Cerebellar cortex (tissue), 1 donor: ENCODE measurements around the gene SLC2A13.
"Not testable (repeated sequence)": the region's sequence is repeated elsewhere in the genome, so short reads cannot be mapped to it uniquely, and the experiment has no call there.

Experiments used
- DNase-seq: peaks from one replicate; pipeline ENCODE4 v3.0.0-alpha.2; 2015; ENCODE audit warnings: low spot score

The SLC2A13 gene

DNA sequence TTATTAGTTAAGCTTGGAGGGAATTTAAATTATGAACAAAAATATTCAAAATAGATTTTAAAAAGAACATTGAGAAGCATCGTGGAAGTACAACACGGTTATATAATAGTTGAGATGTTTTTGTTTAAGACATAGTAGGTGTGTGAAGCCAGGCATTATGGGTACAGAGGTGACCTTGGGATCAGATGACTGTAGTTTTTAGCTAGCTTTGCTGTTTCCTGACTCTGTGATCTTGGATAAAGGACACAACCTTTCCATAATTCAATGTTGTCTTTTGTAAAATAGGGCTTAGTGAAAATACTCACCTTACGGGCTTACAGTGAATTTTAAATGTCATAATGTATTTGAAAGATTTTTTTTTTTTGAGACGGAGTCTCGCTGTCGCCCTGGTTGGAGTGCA, 239.7 kb downstream of the SLC2A13 start:
- no peak for DNase-seq

DNA sequence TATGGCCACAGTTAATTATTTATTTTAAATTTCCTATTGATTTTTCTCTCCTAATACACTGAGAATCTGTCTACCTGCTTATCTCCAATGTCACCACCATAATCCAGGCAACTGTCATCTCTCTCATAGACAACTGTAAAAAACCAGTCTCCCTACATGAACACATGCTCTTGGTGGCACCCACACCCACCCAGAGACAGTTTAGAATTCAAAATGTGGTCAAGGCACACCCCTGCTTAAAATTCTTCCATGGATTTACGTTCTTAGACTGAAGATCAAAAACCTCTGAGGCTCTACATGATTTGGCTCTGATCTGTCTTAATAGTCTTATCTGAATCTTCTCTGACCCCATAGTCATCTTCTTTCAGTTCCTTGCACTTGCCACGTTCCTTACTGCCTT, 245.2 kb downstream of the SLC2A13 start:
- DNase-seq: no peak

DNA sequence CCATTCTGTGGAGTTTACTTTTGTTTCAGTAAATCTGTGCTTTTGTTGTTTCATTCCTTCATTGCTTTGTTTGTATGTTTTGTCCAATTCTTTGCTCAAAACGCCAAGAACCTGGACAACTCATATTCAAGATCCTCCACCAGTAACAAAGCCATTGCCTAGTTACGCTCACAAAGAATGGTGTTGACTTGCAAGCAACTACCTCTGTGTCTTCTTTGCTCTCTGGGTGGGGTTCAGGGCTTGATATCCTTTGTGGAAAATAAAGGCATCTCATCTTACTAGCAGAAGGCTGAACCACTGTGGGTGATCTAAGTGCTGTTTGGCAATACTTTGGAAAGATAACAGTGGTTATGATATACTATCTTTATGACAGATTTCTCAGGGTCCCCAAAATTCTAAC, 252.9 kb downstream of the SLC2A13 start:
- no peak for DNase-seq

DNA sequence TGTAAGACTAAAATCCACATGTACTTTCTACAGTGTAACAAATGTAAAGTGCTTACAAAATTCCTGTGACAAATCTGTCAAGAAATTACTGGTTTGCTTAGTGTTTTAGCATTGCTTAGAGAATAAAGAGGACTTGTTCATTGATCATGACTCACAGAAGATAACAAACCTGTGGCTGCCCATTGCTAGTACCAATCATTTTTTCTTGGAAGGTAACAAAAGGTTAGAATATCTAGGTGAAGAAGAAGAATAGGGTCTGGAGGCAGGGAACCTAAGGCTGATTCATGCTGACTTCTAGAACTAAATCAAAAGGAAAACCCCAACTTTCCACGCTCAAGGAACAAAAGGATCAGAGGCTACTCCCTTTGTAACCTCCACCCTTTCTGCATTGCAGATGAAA, 253.5 kb downstream of the SLC2A13 start:
- no peak for DNase-seq

DNA sequence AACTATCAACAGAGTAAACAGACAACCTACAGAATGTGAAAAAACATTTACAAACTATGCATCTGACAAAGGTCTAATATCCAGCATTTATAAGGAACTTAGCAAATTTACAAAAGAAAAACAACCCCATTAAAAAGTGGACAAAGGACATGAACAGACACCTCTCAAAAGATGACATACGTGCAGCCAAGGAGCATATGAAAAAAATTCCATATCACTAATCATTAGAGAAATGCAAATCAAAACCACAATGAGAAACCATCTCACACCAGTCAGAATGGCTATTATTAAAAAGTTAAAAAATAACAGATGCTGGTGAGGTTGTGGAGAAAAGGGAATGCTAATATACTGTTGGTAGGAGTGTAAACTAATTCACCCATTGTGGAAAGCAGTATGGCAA, 257.7 kb downstream of the SLC2A13 start:
- not testable (repeated sequence) for DNase-seq

DNA sequence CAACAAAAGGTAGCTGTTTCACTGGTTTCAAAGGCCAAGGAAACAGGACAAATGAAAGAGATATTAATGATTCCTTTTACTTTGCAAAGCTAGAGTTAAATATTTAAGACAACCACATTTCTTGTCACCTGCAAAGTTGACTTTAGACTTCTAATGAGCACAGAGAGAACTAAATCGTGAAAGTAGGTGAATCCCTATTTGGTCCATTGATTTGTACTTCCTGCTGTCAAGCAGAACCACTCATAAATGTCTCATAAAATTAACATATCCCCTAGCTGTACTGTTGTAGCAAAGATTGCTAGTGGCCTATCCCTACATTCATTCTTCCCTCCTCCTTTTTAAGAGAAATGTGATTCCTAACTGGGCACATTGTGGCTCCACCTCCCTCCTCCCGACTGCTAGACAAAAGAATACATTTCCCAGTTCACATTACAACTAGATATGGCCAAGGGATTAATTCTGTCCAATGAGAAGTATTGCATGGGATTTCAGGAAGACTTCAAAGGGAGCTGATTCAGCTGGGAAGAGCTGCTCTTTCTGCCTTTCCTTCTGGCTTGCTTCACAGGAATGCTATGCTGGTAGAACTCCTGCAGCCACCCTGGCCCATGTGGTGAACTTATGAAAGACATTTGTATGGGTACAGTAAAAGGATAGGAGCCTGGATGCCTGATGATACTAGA, 258.8 kb downstream of the SLC2A13 start:
- no peak for DNase-seq

DNA sequence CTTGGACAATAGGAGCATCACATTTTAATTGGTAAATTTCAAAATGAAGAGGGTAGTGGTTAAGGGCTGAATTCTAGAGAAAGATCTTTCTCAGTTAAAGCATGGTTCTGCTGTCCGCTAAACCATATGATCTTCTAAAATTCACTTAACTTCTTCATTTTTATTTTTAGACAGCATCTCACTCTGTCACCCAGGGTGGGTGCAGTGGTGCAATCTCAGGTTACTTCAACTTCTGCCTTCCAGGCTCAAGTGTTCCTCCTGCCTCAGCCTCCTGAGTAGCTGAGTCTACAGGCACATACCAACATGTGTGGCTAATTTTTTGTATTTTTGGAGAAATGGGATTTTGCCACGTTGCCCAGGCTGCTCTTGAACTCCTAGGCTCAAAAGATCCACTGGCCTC, 259.6 kb downstream of the SLC2A13 start:
- no peak for DNase-seq

DNA sequence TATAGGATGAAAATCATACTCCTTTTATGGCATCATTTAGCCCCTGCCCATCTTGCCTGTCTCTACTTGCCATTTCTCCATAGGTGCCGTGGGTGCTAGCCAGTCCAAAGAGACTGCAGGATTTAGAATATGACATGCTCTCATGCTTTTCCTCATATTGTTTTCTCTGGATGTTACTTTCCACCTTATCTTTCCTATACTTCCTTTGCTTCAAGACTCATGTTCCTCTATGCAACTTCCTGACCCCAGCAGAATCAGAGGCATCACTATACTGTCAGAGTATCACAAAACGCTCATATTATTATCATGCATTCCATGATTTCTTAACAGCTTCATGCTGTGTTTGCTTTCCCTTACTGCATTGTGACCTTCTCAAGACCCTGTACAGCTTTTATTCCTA, 265.5 kb downstream of the SLC2A13 start:
- DNase-seq: no peak

DNA sequence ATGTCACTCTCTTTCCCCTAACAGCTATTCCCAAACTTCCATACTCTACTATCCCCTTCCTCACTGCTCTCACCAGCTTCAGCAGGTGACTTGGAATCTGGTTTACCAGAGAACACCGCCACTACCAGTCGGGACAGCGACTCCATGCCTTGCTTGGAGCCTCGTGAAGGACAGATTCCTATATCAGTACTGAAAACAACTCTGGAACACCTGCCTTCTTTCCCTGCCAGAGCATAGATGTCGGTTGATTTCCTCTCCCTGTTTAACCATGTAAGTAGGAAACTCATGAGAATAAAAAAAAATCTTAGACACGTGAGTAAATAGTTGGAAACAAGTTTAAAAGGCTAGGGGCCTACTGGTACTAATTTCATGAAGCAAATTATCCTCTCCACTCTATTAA, 266.8 kb downstream of the SLC2A13 start:
- no peak for DNase-seq

DNA sequence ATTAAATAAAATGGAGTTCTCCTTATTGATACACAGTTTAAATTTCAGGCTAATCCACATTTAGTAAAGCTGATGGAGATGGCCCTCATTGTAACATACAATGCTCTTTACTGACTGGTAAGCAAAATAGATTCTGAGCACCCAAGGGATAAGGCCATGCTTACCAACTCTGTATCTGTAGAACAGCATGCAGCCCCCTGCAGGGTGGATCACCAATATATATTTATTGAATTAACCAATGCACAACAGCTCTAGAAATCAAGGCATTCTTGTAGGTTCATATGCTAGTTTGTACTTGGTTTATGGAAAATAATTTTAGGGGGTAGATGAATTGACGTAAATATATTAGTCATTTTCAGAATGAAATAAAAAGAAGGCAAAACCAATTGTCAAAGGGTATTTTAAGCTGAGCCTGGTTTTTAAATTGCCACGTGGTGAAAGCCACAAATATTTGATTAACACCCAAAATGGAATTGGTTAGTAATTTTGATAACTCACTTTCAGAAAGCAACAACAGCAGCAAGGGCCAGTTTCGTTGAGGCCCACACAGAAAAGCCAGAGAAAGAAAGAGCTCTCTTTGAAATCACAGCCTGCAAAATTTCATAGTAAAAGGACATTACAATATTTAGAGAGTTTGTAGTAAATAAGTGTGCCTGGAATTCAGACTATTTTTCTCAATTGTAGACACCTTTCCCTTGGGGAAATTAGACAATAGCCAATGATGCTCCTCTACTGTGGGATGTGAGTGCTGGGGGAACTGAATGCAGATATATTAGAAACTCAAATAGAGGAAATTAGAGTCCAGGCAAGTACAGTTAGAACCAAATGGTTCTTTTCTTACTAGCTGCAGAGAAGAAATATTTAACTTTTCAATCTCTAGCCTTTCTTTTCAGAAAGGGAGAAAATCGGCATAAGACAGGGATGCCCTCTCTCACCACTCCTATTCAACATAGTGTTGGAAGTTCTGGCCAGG, 270.1 kb downstream of the SLC2A13 start:
- DNase-seq: no peak

DNA sequence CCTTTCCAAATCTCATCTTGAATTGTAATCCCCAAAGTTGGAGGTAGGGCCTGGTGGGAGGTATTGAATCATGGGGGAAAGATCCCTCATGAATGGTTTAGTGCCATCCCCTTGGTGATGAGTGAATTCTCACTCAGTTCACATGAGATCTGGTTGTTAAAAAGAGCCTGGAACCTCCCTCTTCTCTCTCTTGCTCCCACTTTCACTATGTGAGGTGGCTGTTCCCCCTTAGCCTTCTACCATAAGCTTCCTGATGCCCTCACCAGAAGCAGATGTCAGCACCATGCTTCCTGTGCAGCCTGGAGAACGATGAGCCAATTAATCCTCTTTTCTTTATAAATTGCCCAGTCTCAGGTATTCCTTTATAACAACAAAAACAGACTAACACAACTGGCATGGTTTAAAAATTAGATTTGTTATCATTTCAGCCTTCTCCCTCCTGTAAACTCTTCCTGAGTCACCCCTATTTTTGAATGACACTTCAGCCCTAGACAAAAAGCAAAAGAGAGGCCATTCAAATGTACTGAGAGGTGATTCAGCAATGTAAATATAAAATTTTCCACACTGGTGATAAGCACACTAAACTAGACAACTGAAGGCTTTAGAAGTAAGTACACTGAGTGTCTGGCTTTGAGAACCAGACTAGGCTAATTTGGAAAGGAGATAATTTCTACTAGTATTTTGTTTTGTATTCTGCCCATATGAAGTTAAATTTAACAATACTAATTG, 274.1 kb downstream of the SLC2A13 start:
- DNase-seq: no peak

DNA sequence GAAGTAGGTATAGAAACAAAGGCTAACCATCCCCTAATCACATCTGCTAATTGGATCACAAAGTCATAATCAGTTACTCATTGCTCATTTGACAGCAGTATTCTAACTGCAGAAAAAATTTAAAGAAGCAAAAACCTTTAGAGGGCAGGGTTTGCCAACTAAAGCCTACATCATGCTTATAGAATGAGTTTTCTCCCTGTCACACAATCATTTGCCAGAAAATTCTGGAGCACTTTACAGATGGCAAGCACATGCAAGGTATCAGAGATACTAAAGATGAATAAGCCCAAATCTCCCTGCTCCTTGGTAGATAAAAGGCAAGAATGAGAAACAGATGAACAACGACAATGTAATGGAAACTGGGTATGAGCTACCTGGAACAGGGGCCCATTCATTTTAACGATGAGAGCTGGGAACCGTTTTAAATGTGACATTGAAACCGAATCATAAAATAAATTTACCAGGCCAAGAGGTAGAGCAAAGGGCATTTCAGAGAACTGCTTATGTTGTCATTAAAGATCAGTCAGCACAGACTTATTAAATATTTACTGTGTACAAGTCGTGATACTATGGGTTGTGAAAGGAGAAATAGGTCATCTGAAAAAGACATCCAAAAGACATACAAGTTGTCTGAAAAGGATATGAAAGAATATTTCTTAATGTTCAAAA, 274.9 kb downstream of the SLC2A13 start:
- DNase-seq: no peak

DNA sequence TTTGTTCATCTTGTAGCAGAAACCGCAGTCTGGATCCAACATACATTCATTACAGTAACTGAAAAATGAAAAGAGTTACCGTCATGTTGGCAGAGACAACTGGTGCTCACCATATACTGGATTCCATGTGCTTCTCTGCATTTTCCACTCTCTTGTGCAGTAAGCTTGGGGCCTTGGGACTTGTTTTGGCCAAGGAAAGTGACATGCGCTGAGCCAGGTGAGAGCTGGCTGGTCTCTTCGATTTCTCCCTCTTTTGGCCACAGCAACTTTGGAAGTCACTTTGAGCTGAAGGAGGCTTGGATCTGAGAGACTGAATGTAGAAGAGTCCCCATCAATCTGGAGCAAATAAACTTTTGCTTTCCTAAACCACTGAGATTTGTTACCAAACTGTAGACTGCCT, 275.7 kb downstream of the SLC2A13 start:
- no peak for DNase-seq

DNA sequence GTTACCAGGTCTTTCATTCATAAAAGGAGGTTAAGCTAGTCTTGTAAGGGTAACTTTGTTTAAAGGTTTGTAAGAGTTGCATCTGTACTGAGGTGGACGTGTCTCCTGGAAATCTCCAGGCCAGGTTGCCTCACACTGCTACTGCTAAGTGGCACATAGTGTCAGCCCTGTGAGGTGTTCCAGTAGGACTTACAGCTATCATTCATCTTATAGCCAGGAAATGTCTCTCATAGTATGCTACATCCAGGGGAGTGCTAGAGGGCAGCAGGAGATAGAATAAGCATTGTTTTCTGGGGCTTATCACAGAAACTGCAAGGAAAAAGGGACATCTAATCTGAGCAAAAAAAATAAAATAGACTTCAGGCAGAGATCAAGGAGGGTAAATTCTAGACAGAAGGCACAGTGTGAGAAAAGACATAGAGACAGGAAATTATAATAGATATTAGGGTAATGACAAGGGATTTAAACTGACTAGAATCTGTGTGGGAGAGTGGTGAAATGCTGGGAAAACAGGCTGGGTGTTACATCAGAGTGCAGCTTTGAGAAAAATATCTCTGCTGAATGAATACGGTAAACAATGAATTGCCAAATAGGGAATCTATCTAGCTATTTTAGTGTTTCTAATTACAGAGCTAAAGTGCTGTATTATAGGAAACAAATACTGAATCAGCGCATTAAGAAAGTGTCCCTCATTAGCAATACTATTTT, 281.2 kb downstream of the SLC2A13 start:
- DNase-seq: peak; percentile 35

DNA sequence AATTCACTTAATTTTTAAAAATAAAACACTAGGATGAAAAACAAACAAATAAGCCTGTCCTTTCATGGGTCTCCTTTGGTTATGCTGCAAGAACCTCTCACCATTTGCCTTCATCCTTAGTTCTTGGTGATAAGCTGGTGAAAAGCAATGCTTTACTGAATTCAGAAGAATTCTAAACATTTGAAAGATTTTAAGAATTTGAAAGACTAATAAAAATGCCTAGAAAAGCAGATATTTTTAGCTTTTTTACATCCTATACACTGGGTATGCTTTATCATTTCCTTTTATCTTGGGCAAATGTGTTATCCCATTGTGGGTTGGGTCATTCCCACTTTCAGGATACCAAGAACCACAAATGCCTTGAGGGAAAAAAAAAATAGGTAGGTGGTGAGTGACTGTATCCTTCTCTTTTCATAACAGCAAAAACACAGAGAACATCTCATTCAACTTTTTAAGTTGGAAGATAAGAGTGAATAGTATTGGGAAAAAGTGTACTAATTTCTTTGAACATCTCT, 289.2 kb downstream of the SLC2A13 start:
- no peak for DNase-seq

DNA sequence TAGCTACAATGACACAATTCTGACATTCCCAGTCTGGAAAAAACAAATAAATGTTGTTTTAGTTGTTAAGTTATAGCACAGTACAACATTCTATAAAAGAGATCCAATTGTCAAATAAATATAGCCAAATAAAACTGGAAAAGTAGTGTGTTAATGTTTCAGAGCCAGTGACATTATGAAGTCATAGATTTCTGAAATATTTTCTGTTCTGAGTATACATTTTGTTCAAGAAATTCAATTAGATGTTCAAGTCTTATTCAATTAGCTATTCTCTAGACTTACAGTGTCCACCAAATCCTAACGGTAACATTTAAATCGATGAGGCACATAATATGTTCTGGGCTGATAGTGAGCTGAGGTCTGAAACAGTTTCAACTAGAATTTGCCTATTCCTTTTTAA, 290.1 kb downstream of the SLC2A13 start:
- no peak for DNase-seq

DNA sequence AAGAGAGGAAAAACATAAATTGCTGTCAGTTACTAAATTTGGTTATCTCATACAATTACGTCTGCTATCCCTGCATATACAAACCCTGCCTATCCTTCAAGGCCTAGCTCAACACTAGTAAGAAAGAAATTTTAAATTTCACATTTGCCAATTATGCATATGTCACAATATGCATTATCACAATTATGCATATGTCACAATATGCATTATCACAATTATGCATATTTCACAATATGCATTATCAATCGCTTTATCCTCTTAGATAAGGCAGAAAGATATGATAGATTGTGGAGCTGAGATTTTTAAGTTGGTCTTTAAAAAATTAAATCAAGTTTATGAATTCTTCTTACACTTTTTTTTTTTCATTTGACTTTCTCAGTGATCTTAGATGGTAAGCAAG, 291.3 kb downstream of the SLC2A13 start:
- no peak for DNase-seq

DNA sequence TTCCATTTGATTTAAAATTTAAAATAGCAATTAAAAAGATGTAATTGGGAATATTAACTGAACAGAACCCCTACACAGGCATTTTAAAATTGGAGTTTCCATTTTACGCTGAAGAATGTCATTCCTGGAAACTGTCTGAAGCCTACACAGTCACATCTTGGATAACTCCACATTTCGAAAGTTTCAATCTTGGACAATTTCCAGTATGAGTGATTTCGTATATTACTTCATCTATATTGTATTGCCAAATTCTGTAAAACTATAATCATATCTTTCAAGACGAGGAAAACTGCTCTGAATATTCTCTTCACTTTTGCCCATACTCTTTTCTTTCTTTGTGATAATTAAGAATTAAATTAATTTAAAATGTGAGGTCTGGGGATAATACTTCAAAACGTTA, 292.1 kb downstream of the SLC2A13 start:
- no peak for DNase-seq

DNA sequence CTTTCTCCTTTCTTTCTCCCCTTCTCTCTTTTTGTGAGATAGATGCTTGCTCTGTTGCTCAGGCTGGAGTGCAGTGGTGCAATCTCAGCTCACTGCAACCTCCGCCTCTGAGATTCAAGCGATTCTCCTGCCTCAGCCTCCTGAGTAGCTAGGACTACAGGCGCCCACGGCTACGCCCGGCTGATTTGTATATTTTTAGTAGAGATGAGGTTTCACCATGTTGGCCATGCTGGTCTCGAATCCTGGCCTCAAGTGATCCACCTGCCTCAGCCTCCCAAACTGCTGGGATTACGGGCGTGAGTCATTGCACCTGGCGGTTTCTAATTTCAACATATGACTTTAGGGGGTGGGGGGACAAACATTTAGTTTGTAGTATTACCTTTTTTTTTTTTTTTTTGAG, 293.4 kb downstream of the SLC2A13 start:
- DNase-seq: not testable (repeated sequence)

DNA sequence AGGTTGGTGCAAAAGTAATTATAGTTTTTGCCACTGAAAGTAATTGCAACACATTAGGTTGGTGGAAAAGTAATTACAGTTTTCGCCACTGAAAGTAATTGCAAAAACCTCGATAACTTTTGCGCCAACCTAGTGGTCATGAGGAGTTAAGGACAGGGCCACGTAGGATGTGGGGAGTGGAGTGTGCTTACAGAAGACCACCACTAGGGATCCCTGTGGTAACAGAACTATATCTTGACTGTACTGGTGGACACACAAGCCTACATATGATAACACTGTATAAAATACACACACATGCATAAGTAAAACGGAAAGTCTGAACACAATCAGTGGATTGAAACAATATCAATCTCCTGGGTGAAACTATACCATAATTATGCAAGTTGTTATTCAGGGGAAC, 298.8 kb downstream of the SLC2A13 start:
- peak; percentile 19 for DNase-seq

DNA sequence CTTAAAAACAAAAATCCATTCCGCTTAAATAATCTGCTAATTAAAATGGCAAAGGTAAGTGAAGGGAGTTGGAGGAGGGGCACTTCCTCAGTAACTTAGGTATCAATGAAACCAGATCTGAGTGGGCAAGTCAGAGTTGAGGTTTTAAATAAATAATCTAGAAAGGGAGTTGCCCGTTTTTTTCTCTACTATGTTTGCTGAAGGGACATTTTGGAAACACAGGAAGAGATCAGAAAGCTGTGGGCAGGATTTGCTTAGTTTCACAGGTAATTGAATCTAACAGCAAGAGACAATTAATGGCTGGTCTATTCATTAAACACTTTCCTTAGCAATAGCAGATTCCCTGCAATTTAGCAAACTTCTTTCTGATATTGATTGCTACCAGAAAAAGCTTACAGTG, 300.2 kb downstream of the SLC2A13 start:
- DNase-seq: no peak
